Right atrium auricular region (tissue), 2 donors: Measurements from ENCODE around the gene PTPN7. TPM values are rescaled to one million over a fixed set of nuclear protein-coding genes. Genes with fewer than 3 reads are reported as not detected.
"Not testable (repeated sequence)": the region's sequence is repeated elsewhere in the genome, so short reads cannot be mapped to it uniquely, and the experiment has no call there.

Experiments used
- DNase-seq: peaks from one replicate; pipeline ENCODE4 v3.0.0-alpha.2; 2019; ENCODE audit warnings: low spot score
- H3K27ac ChIP-seq, 2 donors: fragments of 200-600 bp; sonication (generic); 1 replicate in 1 of 2; 2 replicates in 1 of 2; pipeline ENCODE4 v1.5.1; 2016 to 2019
- H3K27me3 ChIP-seq, 2 donors: fragments of 200-600 bp; sonication (generic); one replicate each; pipeline versions ENCODE4 v1.5.1 to v1.6.0; 2017 to 2019
- H3K36me3 ChIP-seq: fragments of 200-600 bp; sonication (generic); one replicate; pipeline ENCODE4 v1.5.1; 2016
- H3K4me1 ChIP-seq, 2 donors: fragments of 200-600 bp; sonication (generic); one replicate each; pipeline versions ENCODE4 v1.5.1 to v1.6.0; 2017 to 2019
- H3K4me3 ChIP-seq, 2 donors: fragments of 200-600 bp; sonication (generic); 1 replicate in 1 of 2; 2 replicates in 1 of 2; pipeline ENCODE4 v1.5.1; 2017 to 2019; ENCODE audit warnings: mild to moderate bottlenecking in 1 of 2, moderate library complexity in 1 of 2
- H3K9me3 ChIP-seq, 2 donors: fragments of 200-600 bp; sonication (generic); one replicate each; pipeline ENCODE4 v1.5.1; 2019
- CTCF ChIP-seq, 2 donors: fragments of 200-600 bp; sonication (generic); IDR thresholded peaks; one replicate each; pipeline ENCODE4 v1.5.1; 2019; ENCODE audit warnings: antibody characterized with exemption in 2 of 2
- total RNA-seq, 2 donors: library from RNA; depleted of rRNA; stranded (reverse); fragments of >200 nt; gene quantifications; one replicate each; pipeline ENCODE4 v1.1.0, GENCODE V29; 2016

PTPN7 gene
- total RNA-seq, 2 donors from 2014 or later = 0.41 to 0.63 TPM

GRCh38 chr1:202171292-202172014, 11.1 kb upstream of the PTPN7 start:
- Histone ChIP-seq H3K27ac (no peak overlapping the region), H3K4me1 (no peaks in the 10 kb centered on the region), H3K9me3 (no peaks in the 10 kb centered on the region), H3K4me3 (no peak overlapping the region), H3K27me3 (no peaks in the 10 kb centered on the region), H3K36me3 (no peaks in the 10 kb centered on the region)
- no peak for TF ChIP-seq CTCF (IDR thresholded peaks at IDR 0.05)
- DNase-seq = no peak

GRCh38 chr1:202170726-202171125, 10.3 kb upstream of the PTPN7 start:
- Histone ChIP-seq H3K9me3 (no peaks in the 10 kb centered on the region), H3K27ac (no peak overlapping the region), H3K36me3 (no peaks in the 10 kb centered on the region), H3K4me1 (no peaks in the 10 kb centered on the region), H3K4me3 (no peak overlapping the region), H3K27me3 (no peaks in the 10 kb centered on the region)
- DNase-seq = no peak
- no peak for TF ChIP-seq CTCF (IDR thresholded peaks at IDR 0.05)

GRCh38 chr1:202168861-202169260, 8.5 kb upstream of the PTPN7 start:
- no peaks in the 10 kb centered on the region for H3K4me1 ChIP-seq
- H3K9me3 ChIP-seq = no peaks in the 10 kb centered on the region
- TF ChIP-seq CTCF (IDR thresholded peaks at IDR 0.05) = no peak
- H3K4me3 ChIP-seq = no peak overlapping the region
- no peak overlapping the region for H3K27ac ChIP-seq
- no peak for DNase-seq
- no peaks in the 10 kb centered on the region for H3K36me3 ChIP-seq
- no peaks in the 10 kb centered on the region for H3K27me3 ChIP-seq

- no peak for DNase-seq
- Histone ChIP-seq H3K4me1 (no peaks in the 10 kb centered on the region), H3K27me3 (no peaks in the 10 kb centered on the region), H3K36me3 (no peaks in the 10 kb centered on the region), H3K27ac (no peak overlapping the region), H3K9me3 (no peaks in the 10 kb centered on the region), H3K4me3 (no peak overlapping the region)
- TF ChIP-seq CTCF (IDR thresholded peaks at IDR 0.05) = no peak
Observed at GRCh38 chr1:202167708-202168415, 7.5 kb upstream of the PTPN7 start.

- not testable (repeated sequence) for H3K27ac ChIP-seq, DNase-seq, H3K4me3 ChIP-seq, H3K4me1 ChIP-seq, H3K36me3 ChIP-seq, H3K27me3 ChIP-seq, H3K9me3 ChIP-seq
Observed at GRCh38 chr1:202167054-202167453, 6.7 kb upstream of the PTPN7 start.

GRCh38 chr1:202165942-202166843, 5.8 kb upstream of the PTPN7 start:
- no peak for DNase-seq
- H3K27me3 ChIP-seq = no peaks in the 10 kb centered on the region
- H3K27ac ChIP-seq = no peak overlapping the region
- H3K36me3 ChIP-seq = no peaks in the 10 kb centered on the region
- TF ChIP-seq CTCF (IDR thresholded peaks at IDR 0.05) = no peak
- no peak overlapping the region for H3K4me3 ChIP-seq
- H3K9me3 ChIP-seq = no peaks in the 10 kb centered on the region
- no peaks in the 10 kb centered on the region for H3K4me1 ChIP-seq
